GM12878 (cell line): Measurements from ENCODE around the gene DICER1. TPM values are rescaled to one million over a fixed set of nuclear protein-coding genes. Genes with fewer than 3 reads are reported as not detected.

Source experiments
- ATAC-seq: fragments of 200-7000 bp; cut with Tn5 transposase; 3 replicates; pipeline ENCODE4 v1.9.1; 2020; ENCODE audit warnings: mild to moderate bottlenecking, moderate library complexity
- BruUV-seq: library from RNA; stranded (reverse); fragments of 400-500 nt; replicated peaks from 2 replicates; lab custom pipeline; 2021; lab: Mats Ljungman, UMichigan
- CTCF ChIA-PET: fragments of 300-600 bp; sonication (Branson Sonifier 250); formaldehyde crosslinking; extraction: SDS; loops from one replicate; lab custom pipeline; 2021; ENCODE audit warnings: inconsistent platforms; lab: Yijun Ruan, JAX
- POLR2A ChIA-PET: fragments of 350-600 bp; formaldehyde crosslinking; extraction: SDS; loops from one replicate; lab custom pipeline; 2021; ENCODE audit warnings: inconsistent platforms; lab: Charles Lee
- RAD21 ChIA-PET: fragments of 300-600 bp; sonication (Branson Sonifier 250); formaldehyde crosslinking; loops from one replicate; lab custom pipeline; 2023; ENCODE audit warnings: antibody characterized with exemption; ENCODE audit not compliant: unreplicated experiment; lab: Charles Lee
- SMC1A ChIA-PET: fragments of 300-600 bp; sonication (Branson Sonifier 250); formaldehyde crosslinking; loops from one replicate; lab custom pipeline; 2023; ENCODE audit not compliant: unreplicated experiment, uncharacterized antibody; lab: Charles Lee
- DNase-seq: peaks from one replicate; pipeline ENCODE4 v3.0.0-alpha.2; 2011; ENCODE audit warnings: low read depth, low spot score
- FAIRE-seq: peaks from 3 replicates; lab custom pipeline; 2011; peaks lifted over from hg19 to GRCh38; lab: Jason Lieb, UNC
- H2AFZ ChIP-seq: 2 replicates; pipeline ENCODE4 v1.6.0; 2011; ENCODE audit warnings: low read depth, low read length, control low read depth; ENCODE audit not compliant: control insufficient read depth
- H3K27ac ChIP-seq: 2 replicates; pipeline ENCODE4 v1.5.1; 2011; ENCODE audit warnings: control low read depth; ENCODE audit not compliant: control insufficient read depth, insufficient read depth
- H3K27me3 ChIP-seq, 2 experiments: replicated peaks in 1 of 2; 2 replicates each; pipeline versions ENCODE4 v1.6.0 to v1.6.1; 2011; ENCODE audit warnings: low read length in 1 of 2; ENCODE audit not compliant: control insufficient read depth in 2 of 2, insufficient read depth in 2 of 2
- H3K36me3 ChIP-seq, 2 experiments: 2 replicates each; pipeline ENCODE4 v1.5.1; 2011; ENCODE audit warnings: low read length in 1 of 2; ENCODE audit not compliant: control insufficient read depth in 2 of 2, insufficient read depth in 2 of 2
- H3K4me1 ChIP-seq: 2 replicates; pipeline ENCODE4 v1.6.1; 2011; ENCODE audit warnings: mild to moderate bottlenecking, low read length, moderate library complexity, mixed read lengths; ENCODE audit not compliant: control insufficient read depth, insufficient read depth
- H3K4me2 ChIP-seq: 2 replicates; pipeline ENCODE4 v1.6.0; 2011; ENCODE audit warnings: control low read depth; ENCODE audit not compliant: control insufficient read depth, insufficient read depth
- H3K4me3 ChIP-seq: fragments of 200-600 bp; sonication (generic); 2 replicates; pipeline ENCODE4 v1.5.1; 2016
- H3K79me2 ChIP-seq: 2 replicates; pipeline ENCODE4 v1.6.0; 2011; ENCODE audit warnings: low read length; ENCODE audit not compliant: control insufficient read depth, insufficient read depth
- H3K9ac ChIP-seq: 2 replicates; pipeline ENCODE4 v1.8.0; 2011; ENCODE audit warnings: low read length, control low read depth, mixed read lengths; ENCODE audit not compliant: control insufficient read depth, insufficient read depth
- H3K9me3 ChIP-seq: replicated peaks from 3 replicates; pipeline ENCODE4 v1.5.1; 2011; ENCODE audit warnings: mild to moderate bottlenecking, low read length; ENCODE audit not compliant: control insufficient read depth, insufficient read depth
- H4K20me1 ChIP-seq: 2 replicates; pipeline ENCODE4 v1.6.0; 2011; ENCODE audit not compliant: control insufficient read depth, insufficient read depth
- IKZF2 ChIP-seq, 2 experiments: fragments of 450-650 bp; IDR thresholded peaks; 2 replicates each; pipeline ENCODE4 v1.6.1; 2017; ENCODE audit warnings: mild to moderate bottlenecking in 2 of 2, moderate library complexity in 2 of 2
- MYC ChIP-seq: IDR thresholded peaks from 2 replicates; pipeline ENCODE4 v1.6.1; 2011; ENCODE audit warnings: mild to moderate bottlenecking, low read length, moderate library complexity, inconsistent platforms; ENCODE audit not compliant: insufficient read depth, insufficient replicate concordance, insufficient read length, severe bottlenecking
- SPI1 ChIP-seq: IDR thresholded peaks from 2 replicates; pipeline ENCODE4 v1.6.1; 2011; ENCODE audit warnings: low read depth, mild to moderate bottlenecking, low read length, moderate library complexity, borderline replicate concordance; ENCODE audit not compliant: insufficient read depth
- TAF1 ChIP-seq: IDR thresholded peaks from 2 replicates; pipeline ENCODE4 v1.6.1; 2011; ENCODE audit warnings: mild to moderate bottlenecking, low read depth, low read length, borderline replicate concordance
- WGBS: methylation state at CpG from one replicate; pipeline ENCODE4 v1.1.6; 2016; ENCODE audit warnings: low lambda C conversion rate; ENCODE audit not compliant: insufficient replicate concordance, insufficient coverage; ENCODE audit errors: missing lambda C conversion rate; 5-methylcytosine and 5-hydroxymethylcytosine counted together
- in situ Hi-C: fragments of 300-500 bp; cut with MboI; formaldehyde crosslinking; loops from 9 replicates; pipeline ENCODE4 v1.14.3; 2018; ENCODE audit warnings: mixed read lengths
- intact Hi-C: fragments of 100-400 bp; cut with micrococcal nuclease; formaldehyde crosslinking; loops from one replicate; pipeline ENCODE4 v1.14.2; 2022; ENCODE audit not compliant: unreplicated experiment
- polyA plus RNA-seq, 11 experiments: library from polyadenylated mRNA; depleted of rRNA in 4 of 11; unstranded in 6 of 11; stranded (reverse) in 5 of 11; fragments of >200 nt; fragmentation: Nextera tagmentation in 4 of 11; fragmentation: Illumina TruSeq in 1 of 11; extraction: Ambion mirVana in 4 of 11; extraction: Trizol in 1 of 11; gene quantifications; 1 replicate in 1 of 11; 2 replicates in 10 of 11; pipeline versions ENCODE4 v1.2.1 to v1.2.3, GENCODE V29; 2011 to 2016; ENCODE audit warnings: inconsistent platforms in 2 of 11, missing spikeins in 2 of 11, low read depth in 1 of 11
- total RNA-seq, 4 experiments: library from RNA; depleted of rRNA in 3 of 4; stranded (reverse); fragments of >200 nt in 3 of 4; fragmentation: Illumina TruSeq in 1 of 4; extraction: Trizol in 1 of 4; gene quantifications; 2 replicates each; pipeline versions ENCODE4 v1.2.1 to v1.2.3, GENCODE V29; 2013 to 2021
- TF ChIP-seq, protein P1 (sequence below): fragments of 450-650 bp; IDR thresholded peaks from 2 replicates; pipeline ENCODE4 v1.6.1; 2014; ENCODE audit warnings: mild to moderate bottlenecking

The DICER1 gene
- total and polyA plus RNA-seq, 10 of the 15 experiments (the other 5 are each of a cell fraction or from before 2014, with no cell fraction given) = 6.8 to 70.8 (median 37.1) TPM

DNA sequence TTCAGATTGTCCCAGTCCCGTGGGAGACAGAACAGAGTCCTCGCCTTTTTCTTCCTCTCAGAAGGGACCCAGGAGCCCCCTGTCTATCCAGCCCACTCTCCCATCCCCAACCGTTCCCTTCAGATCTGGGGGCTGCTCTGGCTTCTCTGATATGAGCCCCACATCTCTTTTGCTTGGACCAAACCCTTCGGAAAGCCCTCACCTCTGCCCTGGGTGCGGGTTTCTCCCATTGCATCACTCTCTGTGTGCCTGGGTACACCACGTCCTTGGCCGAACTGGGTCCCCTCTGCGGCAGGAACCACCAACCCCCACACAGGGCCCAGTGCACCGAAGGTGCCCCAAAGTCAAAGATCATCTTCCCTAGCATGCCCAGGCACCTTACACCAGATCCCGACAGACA, 87.8 kb downstream of the DICER1 start (continued):
- no peak for TF ChIP-seq MYC
- no peak for TF ChIP-seq SPI1
- TF ChIP-seq, protein P1, sequence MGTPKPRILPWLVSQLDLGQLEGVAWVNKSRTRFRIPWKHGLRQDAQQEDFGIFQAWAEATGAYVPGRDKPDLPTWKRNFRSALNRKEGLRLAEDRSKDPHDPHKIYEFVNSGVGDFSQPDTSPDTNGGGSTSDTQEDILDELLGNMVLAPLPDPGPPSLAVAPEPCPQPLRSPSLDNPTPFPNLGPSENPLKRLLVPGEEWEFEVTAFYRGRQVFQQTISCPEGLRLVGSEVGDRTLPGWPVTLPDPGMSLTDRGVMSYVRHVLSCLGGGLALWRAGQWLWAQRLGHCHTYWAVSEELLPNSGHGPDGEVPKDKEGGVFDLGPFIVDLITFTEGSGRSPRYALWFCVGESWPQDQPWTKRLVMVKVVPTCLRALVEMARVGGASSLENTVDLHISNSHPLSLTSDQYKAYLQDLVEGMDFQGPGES = no peak
- TF ChIP-seq TAF1 = no peak

- no peaks in the 10 kb centered on the region for H3K36me3 ChIP-seq
- in situ Hi-C loops = no loop called here
Observed at GRCh38 chr14:95069018-95069417, 88.3 kb downstream of the DICER1 start.

More at GRCh38 chr14:95069018-95069417, 88.3 kb downstream of the DICER1 start:
- DNase-seq (no peak), ATAC-seq (no peak), FAIRE-seq (no peak)
- H2AFZ ChIP-seq = no peak overlapping the region
- H3K79me2 ChIP-seq = no peaks in the 10 kb centered on the region
- no TSS peak for BruUV-seq
- H3K27ac ChIP-seq = no peak overlapping the region
- 32% methylated on average over 7 of the region's 7 CpGs for WGBS
- TF ChIP-seq IKZF2 (IDR thresholded peaks at IDR 0.05) = no peak
- H4K20me1 ChIP-seq = no peaks in the 10 kb centered on the region
- no peak overlapping the region for H3K9ac ChIP-seq
- H3K4me3 ChIP-seq = no peak overlapping the region
- POLR2A ChIA-PET = no interaction called here
- SMC1A ChIA-PET = interaction anchor here (0.6 kb wide), 1 partner anchor 113 kb away, joined by 3 read pairs; no protein-coding TSS in a partner anchor
- RAD21 ChIA-PET = no interaction called here
- H3K9me3 ChIP-seq = no peaks in the 10 kb centered on the region
- CTCF ChIA-PET = no interaction called here
- no peaks in the 10 kb centered on the region for H3K4me1 ChIP-seq
- intact Hi-C loops = no loop called here
- H3K4me2 ChIP-seq = no peak overlapping the region
- no peaks in the 10 kb centered on the region; a peak in 2 of 4 replicates for H3K27me3 ChIP-seq
